Measurements from ENCODE around the gene EML6. TPM values are rescaled to one million over a fixed set of nuclear protein-coding genes. Genes with fewer than 3 reads are reported as not detected.
A peak's percentile ranks its signal among the peaks of the same experiment; 100 is the strongest.

Gene EML6
- total RNA-seq, 1 donor from 2014 or later, result 8.1 TPM

DNA sequence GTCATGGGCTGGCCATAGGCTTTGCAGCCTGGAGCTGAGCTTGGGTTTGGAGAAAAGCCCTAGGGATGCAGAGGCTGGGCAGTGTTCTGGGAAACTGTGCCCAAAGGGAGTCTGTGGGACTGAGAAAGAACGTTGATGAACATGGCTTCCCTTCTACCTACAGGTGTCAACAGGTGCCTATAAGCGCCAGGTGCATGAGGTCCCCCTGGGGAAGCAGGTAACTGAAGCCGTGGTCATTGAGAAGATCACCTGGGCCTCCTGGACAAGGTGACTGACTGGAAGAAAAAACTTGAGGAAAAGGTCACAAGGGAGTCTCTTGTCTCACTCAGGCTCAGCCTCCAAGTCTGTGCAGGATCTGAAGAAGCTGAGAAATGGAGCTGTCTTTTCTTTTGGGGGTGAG, 243.4 kb downstream of the EML6 start:
- TF ChIP-seq CTCF (conservative IDR thresholded peaks at IDR 0.05), result no peak
- peaks cover 19% of the 10 kb centered on the region for H3K4me1 Mint-ChIP-seq (ENCODE audit: unreplicated experiment)
- no peaks in the 10 kb centered on the region for H3K27me3 Mint-ChIP-seq
- no peak overlapping the region for H3K4me3 Mint-ChIP-seq
- DNase-seq (ENCODE audit: extremely low spot score, unreplicated experiment), result no peak
- no peaks in the 10 kb centered on the region for H3K9me3 Mint-ChIP-seq
- H3K36me3 Mint-ChIP-seq, result peaks cover 40% of the 10 kb centered on the region
- no peak overlapping the region for H3K27ac Mint-ChIP-seq

- peak overlapping the region; percentile 17 for H3K4me3 Mint-ChIP-seq
- no peaks in the 10 kb centered on the region for H3K9me3 Mint-ChIP-seq
- no peak for TF ChIP-seq CTCF (conservative IDR thresholded peaks at IDR 0.05)
- H3K27ac Mint-ChIP-seq, result no peak overlapping the region
- DNase-seq (ENCODE audit: extremely low spot score, unreplicated experiment), result no peak
- H3K4me1 Mint-ChIP-seq (ENCODE audit: unreplicated experiment), result peaks cover 19% of the 10 kb centered on the region
- no peaks in the 10 kb centered on the region for H3K27me3 Mint-ChIP-seq
- H3K36me3 Mint-ChIP-seq, result peaks cover 40% of the 10 kb centered on the region
Measured at GRCh38 chr2:54967269-54967668, 243.8 kb downstream of the EML6 start.

GRCh38 chr2:54967759-54968365, 244.4 kb downstream of the EML6 start:
- H3K36me3 Mint-ChIP-seq, result peaks cover 44% of the 10 kb centered on the region
- no peak overlapping the region for H3K4me3 Mint-ChIP-seq
- H3K4me1 Mint-ChIP-seq (ENCODE audit: unreplicated experiment), result peaks cover 22% of the 10 kb centered on the region
- DNase-seq (ENCODE audit: extremely low spot score, unreplicated experiment), result peak; percentile 64
- peak overlapping the region; percentile 18 for H3K27ac Mint-ChIP-seq
- TF ChIP-seq CTCF (conservative IDR thresholded peaks at IDR 0.05), result no peak
- H3K27me3 Mint-ChIP-seq, result no peaks in the 10 kb centered on the region
- H3K9me3 Mint-ChIP-seq, result no peaks in the 10 kb centered on the region

GRCh38 chr2:54968561-54969218, 245.2 kb downstream of the EML6 start:
- peaks cover 29% of the 10 kb centered on the region for H3K4me1 Mint-ChIP-seq (ENCODE audit: unreplicated experiment)
- H3K27me3 Mint-ChIP-seq, result no peaks in the 10 kb centered on the region
- H3K9me3 Mint-ChIP-seq, result no peaks in the 10 kb centered on the region
- peak overlapping the region; percentile 18 for H3K27ac Mint-ChIP-seq
- no peak for TF ChIP-seq CTCF (conservative IDR thresholded peaks at IDR 0.05)
- H3K4me3 Mint-ChIP-seq, result no peak overlapping the region
- peaks cover 45% of the 10 kb centered on the region for H3K36me3 Mint-ChIP-seq
- DNase-seq (ENCODE audit: extremely low spot score, unreplicated experiment), result no peak

GRCh38 chr2:54969295-54969939, 246.0 kb downstream of the EML6 start:
- H3K4me1 Mint-ChIP-seq (ENCODE audit: unreplicated experiment), result peaks cover 33% of the 10 kb centered on the region
- H3K4me3 Mint-ChIP-seq, result no peak overlapping the region
- DNase-seq (ENCODE audit: extremely low spot score, unreplicated experiment), result no peak
- no peaks in the 10 kb centered on the region for H3K27me3 Mint-ChIP-seq
- TF ChIP-seq CTCF (conservative IDR thresholded peaks at IDR 0.05), result no peak
- H3K36me3 Mint-ChIP-seq, result peaks cover 45% of the 10 kb centered on the region
- no peak overlapping the region for H3K27ac Mint-ChIP-seq
- H3K9me3 Mint-ChIP-seq, result no peaks in the 10 kb centered on the region
